GM18909 (cell line): ENCODE results near the gene SLC39A11.
A peak's percentile ranks its signal among the peaks of the same experiment; 100 is the strongest.

Experiments used
- ATAC-seq: cut with Tn5 transposase; IDR thresholded peaks from one replicate; pipeline ENCODE4 v1.9.1; 2021; ENCODE audit warnings: mild to moderate bottlenecking; ENCODE audit not compliant: unreplicated experiment, poor library complexity

SLC39A11 gene

GRCh38 chr17:72887917-72888316 is 204.6 kb downstream of the SLC39A11 start:
- ATAC-seq = no peak

- ATAC-seq = no peak
Observed at GRCh38 chr17:72887322-72887721, 205.2 kb downstream of the SLC39A11 start.

- ATAC-seq = no peak
Observed at GRCh38 chr17:72886622-72887021, 205.9 kb downstream of the SLC39A11 start.

- no peak for ATAC-seq
Observed at GRCh38 chr17:72884066-72884465, 208.4 kb downstream of the SLC39A11 start.

- no peak for ATAC-seq
Observed at GRCh38 chr17:72883351-72883750, 209.1 kb downstream of the SLC39A11 start.

GRCh38 chr17:72882426-72882825 is 210.1 kb downstream of the SLC39A11 start:
- no peak for ATAC-seq

- no peak for ATAC-seq
Observed at GRCh38 chr17:72879877-72880276, 212.6 kb downstream of the SLC39A11 start.

GRCh38 chr17:72878975-72879660 is 213.4 kb downstream of the SLC39A11 start:
- no peak for ATAC-seq

GRCh38 chr17:72877348-72877747 is 215.1 kb downstream of the SLC39A11 start:
- ATAC-seq = no peak

GRCh38 chr17:72876413-72876812 is 216.1 kb downstream of the SLC39A11 start:
- no peak for ATAC-seq

- no peak for ATAC-seq
Observed at GRCh38 chr17:72875361-72875760, 217.1 kb downstream of the SLC39A11 start.

- no peak for ATAC-seq
Observed at GRCh38 chr17:72872396-72872795, 220.1 kb downstream of the SLC39A11 start.

- no peak for ATAC-seq
Observed at GRCh38 chr17:72870367-72870985, 222.0 kb downstream of the SLC39A11 start.

- ATAC-seq = no peak
Observed at GRCh38 chr17:72869630-72870029, 222.9 kb downstream of the SLC39A11 start.

- ATAC-seq = no peak
Observed at GRCh38 chr17:72865954-72866353, 226.5 kb downstream of the SLC39A11 start.

- peak; percentile 71 for ATAC-seq
Observed at GRCh38 chr17:72863526-72864211, 228.8 kb downstream of the SLC39A11 start.

GRCh38 chr17:72862276-72862999 is 230.1 kb downstream of the SLC39A11 start:
- no peak for ATAC-seq

- no peak for ATAC-seq
Observed at GRCh38 chr17:72861811-72862210, 230.7 kb downstream of the SLC39A11 start.

GRCh38 chr17:72860778-72861177 is 231.7 kb downstream of the SLC39A11 start:
- ATAC-seq = no peak

GRCh38 chr17:72858826-72859495 is 233.5 kb downstream of the SLC39A11 start:
- no peak for ATAC-seq
